Right renal cortex interstitium (tissue), 3 donors: Measurements from ENCODE around the gene DEDD2. TPM values are rescaled to one million over a fixed set of nuclear protein-coding genes. Genes with fewer than 3 reads are reported as not detected.
"Not testable (repeated sequence)": the region's sequence is repeated elsewhere in the genome, so short reads cannot be mapped to it uniquely, and the experiment has no call there.

Source experiments
- DNase-seq, 3 donors: peaks; one replicate each; pipeline ENCODE4 v3.0.0-alpha.2; 2013; ENCODE audit warnings: low read depth in 3 of 3, low spot score in 2 of 3
- polyA plus RNA-seq, 3 donors: library from polyadenylated mRNA; unstranded; fragments of 120-200 nt; gene quantifications; one replicate each; pipeline ENCODE4 v1.2.1, GENCODE V29; 2013; ENCODE audit not compliant: insufficient read length in 3 of 3

Gene DEDD2
- 10 to 100 TPM; 21.8 to 25.7 (median 22.3) TPM for polyA plus RNA-seq

GRCh38 chr19:42217520-42218437, at the start of gene DEDD2:
Gene DEDD2, minus strand, starts transcription at chr19:42217677. Its CDS starts 670 bp downstream, at chr19:42217007.
- peak; percentile 88 to 92 (median 88) for DNase-seq

- DNase-seq: not testable (repeated sequence)
These were observed 49.6 kb upstream of the DEDD2 start for GRCh38 chr19:42266928-42267603.

GRCh38 chr19:42266105-42266504, 48.6 kb upstream of the DEDD2 start:
- not testable (repeated sequence) for DNase-seq

- no peak for DNase-seq
These were observed 44.3 kb upstream of the DEDD2 start for GRCh38 chr19:42261763-42262162.

GRCh38 chr19:42257842-42258241, 40.4 kb upstream of the DEDD2 start:
- not testable (repeated sequence) for DNase-seq

GRCh38 chr19:42255766-42256745, 38.6 kb upstream of the DEDD2 start:
- DNase-seq: no peak

GRCh38 chr19:42254850-42255765, 37.6 kb upstream of the DEDD2 start, which contains the start of gene ERF:
Gene ERF, minus strand, starts transcription at chr19:42255128. Its CDS starts 129 bp downstream, at chr19:42254999.
- DNase-seq: peak in 1 of 3 donors; percentile 76

- DNase-seq: no peak
These were observed 36.8 kb upstream of the DEDD2 start for GRCh38 chr19:42254089-42254849.

GRCh38 chr19:42253245-42254088, 36.0 kb upstream of the DEDD2 start:
- no peak for DNase-seq

- no peak for DNase-seq
These were observed 35.1 kb upstream of the DEDD2 start for GRCh38 chr19:42252365-42253244.

- DNase-seq: no peak
These were observed 34.3 kb upstream of the DEDD2 start for GRCh38 chr19:42251572-42252358.

- no peak for DNase-seq
These were observed 33.4 kb upstream of the DEDD2 start for GRCh38 chr19:42250666-42251531.

- DNase-seq: no peak
These were observed 32.7 kb upstream of the DEDD2 start for GRCh38 chr19:42250183-42250665.

GRCh38 chr19:42249769-42250168, 32.3 kb upstream of the DEDD2 start:
- no peak for DNase-seq
